Stimulated activated CD4-positive, alpha-beta T cell treated with anti-CD3 and anti-CD28 coated beads, Interleukin-12 subunit alpha, Interleukin-12 subunit beta, amount 100 ng/mL, for 48 hours (primary cell): ENCODE data around the gene GLDC.
"Not testable (repeated sequence)": the region's sequence is repeated elsewhere in the genome, so short reads cannot be mapped to it uniquely, and the experiment has no call there.

Source experiments
- DNase-seq, 3 donors: peaks; one replicate each; pipeline ENCODE4 v3.0.0-alpha.2; 2020; ENCODE audit warnings: low read depth in 2 of 3, low spot score in 1 of 3

GLDC gene

DNA sequence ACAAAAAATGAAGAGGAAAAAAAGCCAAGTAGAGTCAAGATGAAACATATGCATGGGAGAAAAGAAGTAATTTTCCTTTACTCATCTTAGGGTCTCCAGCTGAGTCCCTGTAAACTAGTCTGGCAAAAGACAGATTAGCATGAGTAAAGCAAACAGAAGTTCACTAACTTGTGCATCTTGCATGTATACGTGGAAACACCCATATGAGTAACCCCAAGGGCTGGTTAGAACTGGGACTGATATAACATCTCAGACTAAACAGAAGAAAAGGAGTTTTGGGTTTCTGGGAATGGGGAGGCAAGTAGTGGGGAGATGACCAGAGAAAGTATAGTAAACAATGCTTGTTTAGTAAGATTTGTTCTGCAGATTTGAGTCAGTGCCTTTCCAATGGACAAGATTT, 20.1 kb upstream of the GLDC start:
- DNase-seq, result no peak

DNA sequence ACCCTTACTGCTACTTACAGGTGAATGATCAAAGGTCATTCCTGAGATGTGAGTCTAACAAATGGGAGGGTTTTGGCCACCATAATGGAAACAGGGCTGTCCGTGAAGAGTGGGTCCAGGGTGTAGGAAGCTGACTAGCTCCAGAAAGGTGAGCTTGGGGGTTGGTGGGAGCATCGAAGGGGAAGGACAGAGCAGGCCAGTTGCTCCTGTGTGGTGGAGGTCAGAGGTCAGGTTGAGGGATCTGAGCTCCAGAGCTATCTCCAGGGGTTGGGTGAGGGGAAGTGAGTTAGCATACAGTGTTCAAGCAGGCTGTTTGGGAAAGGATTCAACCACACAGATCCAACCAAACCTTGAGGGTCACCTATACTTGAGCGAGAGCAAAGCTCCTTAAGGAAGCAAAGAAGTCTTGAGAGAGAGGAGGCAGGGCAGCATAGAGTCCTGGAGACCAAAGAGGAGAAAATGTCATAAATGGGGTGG, 18.7 kb upstream of the GLDC start:
- no peak for DNase-seq

DNA sequence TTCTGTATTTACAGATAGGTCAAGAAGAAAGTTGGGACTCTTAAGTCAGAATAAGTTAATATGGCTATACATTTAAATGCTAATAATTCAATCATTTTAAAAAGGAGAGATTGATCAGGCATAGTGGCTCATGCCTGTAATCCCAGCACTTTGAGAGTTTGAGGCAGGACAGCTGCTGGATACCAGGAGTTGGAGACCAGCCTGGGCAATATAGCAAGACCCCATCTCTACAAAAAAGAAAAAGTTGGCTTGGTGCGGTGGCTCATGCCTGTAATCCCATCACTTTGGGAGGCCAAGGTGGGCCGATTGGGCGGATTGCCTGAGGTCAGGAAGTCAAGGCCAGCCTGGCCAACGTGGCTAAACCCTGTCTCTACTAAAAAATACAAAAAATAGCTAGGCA, 15.0 kb upstream of the GLDC start:
- no peak for DNase-seq

DNA sequence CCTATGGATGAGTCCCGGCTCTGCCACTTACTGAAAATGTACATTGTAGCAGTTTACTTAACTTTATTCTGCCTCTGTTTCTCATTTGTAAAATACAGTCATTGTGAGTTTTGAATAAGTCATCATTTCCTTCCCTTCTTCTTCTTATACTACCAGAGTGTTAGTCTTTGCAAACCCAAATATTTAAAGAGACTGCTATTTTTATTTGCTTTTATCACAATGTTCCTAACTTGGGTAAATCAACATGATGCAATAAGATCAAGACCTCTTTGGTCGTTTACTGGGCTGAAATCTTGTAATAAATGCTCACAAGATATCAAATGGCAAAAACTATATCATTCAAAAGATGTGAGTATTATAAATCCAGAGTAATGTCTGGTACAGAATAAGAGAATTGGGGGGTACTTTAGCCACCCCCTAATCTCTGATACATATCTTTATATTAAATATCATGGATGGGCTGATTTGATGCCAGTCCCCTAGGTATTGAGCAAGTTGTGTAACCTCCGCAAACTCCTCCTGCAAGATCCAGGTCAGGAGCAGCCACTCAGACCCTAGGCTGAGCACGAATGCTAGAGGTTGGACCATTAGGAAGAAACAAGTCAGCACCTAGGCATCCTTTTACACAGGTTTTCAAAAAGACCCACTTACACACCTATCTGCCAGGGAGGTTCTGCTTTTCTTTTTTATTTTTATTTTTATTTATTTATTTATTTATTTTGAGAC, 13.3 kb upstream of the GLDC start:
- DNase-seq, result no peak

DNA sequence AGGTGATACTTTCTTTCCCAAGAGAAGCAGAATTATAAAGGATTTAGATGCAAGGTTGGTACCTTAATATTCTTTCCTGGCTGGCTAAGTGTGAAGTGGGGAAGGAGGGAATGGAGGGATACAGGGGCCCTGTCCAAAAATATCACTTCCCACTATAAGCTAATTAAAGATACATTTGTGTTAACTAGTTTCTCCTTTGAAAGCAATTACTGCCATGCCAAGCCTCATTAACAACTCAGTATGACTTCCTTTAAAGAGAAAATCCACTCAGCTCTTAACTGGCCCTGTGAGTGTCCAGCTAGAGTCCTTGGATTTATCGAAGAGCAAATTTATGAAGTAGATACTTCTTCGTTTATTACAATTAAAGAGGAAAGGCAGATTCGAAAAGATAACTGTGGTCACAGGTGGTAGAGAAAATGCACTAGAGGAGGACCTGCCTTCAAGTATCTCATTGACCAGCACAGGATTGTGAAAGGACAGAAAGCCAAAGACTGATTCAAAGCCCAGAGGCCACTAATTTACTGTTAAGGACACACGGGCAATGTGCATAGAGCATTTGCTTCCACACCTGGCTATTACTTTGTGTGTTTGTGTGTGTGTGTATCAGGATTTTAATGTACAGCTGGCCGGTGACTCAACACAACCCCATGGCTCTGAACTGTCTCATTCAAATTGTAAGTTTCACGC, 11.2 kb upstream of the GLDC start:
- no peak for DNase-seq

DNA sequence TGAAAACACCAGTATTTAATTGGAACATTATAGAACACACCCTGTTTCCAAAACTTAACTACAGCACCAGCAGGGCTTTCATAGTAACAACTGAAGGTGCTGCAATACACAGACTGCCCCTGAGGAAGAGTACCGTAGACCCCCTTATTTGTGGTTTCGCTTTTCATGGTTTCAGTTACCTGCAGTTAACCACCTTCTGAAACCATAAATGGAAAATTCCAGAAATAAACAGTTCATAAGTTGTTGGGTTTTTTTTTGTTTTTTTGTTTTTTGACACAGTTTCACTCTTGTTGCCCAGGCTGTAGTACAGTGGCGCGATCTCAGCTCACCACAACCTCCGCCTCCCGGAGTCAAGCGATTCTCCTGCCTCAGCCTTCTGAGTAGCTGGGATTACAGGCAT, 9.5 kb upstream of the GLDC start:
- DNase-seq, result no peak

DNA sequence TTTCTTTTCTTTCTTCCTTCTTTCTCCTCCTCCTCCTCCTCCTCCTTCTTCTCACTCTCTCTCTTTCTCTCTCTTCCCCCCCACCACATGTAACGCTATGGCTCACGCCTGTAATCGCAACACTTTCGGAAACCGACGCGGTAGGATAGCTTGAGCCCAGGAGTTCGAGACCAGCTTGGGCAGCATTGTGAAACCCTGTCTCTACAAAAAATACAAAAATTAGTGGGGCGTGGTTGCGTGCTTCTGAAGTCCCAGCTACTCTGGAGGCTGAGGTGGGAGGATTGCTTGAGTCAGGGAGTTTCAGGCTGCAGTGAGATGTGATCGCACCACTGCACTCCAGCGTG, 736 bp upstream of the GLDC start:
- peak; percentile 8 to 30 (median 9) for DNase-seq

DNA sequence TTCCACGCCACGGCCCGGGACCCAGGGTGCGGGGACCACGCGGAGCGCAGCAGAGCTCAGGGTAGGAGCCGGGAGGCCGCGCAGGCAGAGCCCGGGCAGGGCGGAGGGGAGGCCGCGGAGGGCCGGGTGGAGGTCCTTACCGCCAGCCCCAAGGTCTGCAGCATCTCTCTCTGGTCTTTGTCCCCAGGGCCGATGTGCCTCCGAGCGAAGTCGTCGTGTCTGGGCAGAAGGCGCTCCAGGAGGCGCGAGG, 499 bp downstream of the GLDC start:
- not testable (repeated sequence) for DNase-seq

DNA sequence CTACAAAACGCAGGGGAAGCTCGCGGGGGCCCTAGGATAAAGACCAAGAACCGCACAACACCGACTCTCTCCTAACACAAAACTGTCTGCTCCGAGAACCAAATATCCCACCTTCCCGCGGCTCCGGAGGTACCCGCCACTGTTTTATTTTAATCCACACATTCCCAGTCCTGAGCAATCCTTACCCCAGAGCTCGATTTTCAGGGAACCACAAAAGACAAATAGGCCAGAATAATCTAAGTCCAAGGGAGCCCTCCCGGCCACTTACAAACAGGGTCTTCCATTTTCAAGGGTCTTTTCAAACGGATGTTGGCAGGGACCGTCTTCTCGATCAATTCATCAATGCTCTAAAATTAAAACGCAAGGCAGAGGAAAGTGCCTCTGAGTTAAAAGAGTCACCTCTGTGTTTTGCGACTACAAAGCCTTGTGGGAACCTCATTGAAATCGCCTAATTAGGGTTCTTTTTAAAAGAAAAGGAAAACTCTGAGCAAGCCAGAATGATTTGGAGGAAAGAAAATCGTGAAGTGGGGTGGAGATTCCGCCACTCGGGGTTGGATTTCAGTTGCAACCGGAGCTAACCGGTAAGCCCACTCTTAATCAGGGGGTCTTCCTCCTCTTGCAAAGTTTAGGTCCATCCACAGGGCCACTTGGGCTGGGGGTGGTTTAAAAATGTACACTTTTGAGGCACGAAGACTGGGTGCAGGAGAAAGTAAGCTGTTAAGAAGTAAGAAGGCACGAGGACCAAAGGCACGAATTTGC, 1.0 kb downstream of the GLDC start:
- no peak for DNase-seq

DNA sequence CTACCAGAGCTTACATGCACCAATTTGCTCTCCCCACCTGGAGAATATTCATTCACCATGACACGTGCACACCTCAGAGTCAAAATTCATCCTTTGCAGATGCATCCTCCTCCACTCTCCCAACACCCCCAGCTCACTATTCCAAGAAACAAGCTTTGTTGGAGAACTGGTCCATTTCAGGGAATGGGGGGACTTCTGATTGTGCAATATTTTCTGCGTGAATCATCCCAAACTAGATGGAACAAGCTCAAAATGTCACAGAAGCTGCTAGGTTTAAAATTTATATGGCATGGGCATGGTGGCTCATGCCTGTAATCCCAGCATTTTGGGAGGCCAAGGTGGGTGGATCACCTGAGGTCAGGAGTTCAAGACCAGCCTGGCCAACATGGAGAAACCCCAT, 3.6 kb downstream of the GLDC start:
- no peak for DNase-seq

DNA sequence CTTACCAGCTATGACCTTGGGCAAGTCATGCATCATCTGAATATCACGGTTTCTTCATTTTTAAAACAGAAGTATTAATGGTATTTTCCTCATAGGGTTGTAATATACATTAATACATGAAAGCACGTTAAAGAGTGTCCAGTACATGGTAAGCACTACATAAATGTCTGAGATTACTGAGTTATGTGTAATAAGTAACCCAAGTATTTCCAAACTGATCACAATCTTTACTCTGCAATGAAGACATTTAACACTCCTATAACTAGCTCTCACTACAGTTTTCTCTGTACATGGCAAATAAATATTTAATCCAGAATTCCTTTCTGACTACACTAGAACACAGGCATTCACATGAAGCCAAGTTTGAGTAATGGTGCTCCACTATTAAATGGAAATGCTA, 4.0 kb downstream of the GLDC start:
- no peak for DNase-seq

DNA sequence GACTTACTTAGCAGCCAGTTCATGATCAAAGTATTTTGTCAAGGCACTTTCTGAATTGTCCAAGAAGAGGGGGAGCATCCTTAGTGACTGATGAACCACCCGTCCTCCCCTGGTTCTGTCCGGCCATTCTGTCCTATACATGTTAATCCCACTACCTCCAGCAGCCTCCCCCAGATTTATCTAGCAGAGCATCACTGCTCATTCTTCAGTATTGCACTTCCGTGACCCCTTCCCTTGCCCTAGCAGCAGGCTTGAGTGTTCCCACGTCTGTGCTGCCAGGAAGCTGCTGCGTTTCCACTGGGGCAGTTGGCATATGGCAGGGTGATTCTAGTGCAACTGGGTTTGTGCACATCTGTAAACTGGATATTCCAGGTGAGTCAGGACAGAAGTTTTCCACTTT, 4.5 kb downstream of the GLDC start:
- no peak for DNase-seq

DNA sequence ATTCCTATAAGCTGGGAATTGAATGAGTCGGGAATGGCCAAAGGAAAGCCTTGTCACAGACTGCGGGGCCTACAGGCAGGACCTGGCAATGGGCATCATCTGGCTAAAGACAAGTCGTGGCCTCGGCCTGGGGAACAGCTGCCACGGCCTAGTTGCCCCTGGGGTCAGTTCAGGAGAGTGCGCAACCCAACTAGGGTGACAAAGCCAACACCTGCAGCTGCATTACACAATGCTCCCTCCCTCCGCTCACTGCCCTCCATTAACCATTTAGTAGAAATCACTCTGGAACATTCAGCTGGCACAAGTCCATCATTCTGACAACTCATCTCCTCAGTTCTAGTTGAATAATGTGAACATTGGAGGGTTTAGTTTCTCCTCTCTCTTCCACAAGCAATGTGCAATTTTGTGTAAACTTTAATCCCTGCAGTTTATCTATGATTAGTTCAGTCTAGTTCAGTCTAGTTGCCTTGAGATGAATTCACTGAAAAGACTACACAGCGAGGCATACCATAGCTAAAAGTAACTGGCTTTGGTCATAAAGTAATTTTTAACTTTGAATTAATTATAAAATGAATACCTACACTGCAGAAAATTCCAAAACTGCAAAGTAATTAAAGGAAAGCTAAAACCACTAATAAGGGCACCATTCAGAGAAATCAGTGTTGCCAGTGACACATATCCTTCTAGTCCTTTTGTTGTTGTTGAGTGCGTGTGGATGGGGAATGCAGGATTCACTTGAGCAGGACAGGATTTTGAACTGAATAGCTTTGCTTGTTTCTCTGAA, 5.1 kb downstream of the GLDC start:
- DNase-seq, result no peak

DNA sequence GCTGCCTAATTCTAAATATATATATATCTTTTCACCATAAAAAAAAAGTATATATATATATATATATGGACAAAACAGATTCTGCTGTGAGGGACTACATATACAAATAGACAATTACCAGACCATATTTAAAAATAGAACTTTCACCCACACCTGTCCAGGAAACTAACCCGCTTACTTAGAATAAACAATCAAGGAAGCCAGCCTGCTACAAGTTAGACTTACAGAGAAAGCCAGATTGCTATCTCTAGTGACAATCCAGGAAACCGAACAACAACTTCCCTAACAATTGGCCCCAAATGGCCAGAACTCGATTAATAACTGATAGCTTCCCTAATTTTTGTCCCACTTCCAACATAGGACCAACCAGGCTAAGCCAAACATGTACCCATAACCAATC, 5.9 kb downstream of the GLDC start:
- no peak for DNase-seq

DNA sequence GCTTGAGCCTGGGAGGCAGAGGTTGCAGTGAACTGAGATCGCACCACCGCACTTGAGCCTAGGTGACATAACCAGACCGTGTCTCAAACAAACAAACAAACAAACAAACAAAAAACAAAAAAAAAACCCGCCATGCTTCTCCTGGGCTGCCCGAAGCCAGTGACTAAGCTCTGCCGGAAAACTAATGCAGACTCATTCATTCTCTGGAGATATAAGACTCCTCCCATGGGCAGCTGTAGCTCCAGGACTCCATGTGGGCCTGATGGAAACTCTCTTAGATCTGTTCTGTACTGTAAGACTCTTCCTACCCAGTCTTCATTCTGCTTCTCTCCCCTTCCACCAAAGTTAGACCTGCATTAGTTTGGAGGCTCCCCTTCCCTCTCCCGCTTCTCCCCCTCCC, 11.1 kb downstream of the GLDC start:
- DNase-seq, result no peak

DNA sequence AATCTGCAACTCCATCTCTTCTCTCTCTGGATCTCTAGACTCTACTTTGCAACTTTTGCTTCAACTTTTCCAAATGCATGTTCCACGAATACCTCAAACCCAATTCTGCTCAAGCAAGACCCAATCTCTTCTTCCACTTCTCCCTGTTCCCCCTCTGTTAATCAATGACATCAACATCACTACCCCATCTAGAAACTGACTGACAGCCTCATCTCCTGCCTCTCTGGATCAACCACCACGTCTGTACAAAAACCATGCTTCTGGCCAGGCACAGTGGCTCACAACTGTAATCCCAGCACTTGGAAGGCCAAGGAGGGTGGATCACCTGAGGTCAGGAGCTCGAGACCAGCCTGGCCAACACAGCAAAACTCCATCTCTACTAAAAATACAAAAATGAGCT, 12.2 kb downstream of the GLDC start:
- DNase-seq, result no peak

DNA sequence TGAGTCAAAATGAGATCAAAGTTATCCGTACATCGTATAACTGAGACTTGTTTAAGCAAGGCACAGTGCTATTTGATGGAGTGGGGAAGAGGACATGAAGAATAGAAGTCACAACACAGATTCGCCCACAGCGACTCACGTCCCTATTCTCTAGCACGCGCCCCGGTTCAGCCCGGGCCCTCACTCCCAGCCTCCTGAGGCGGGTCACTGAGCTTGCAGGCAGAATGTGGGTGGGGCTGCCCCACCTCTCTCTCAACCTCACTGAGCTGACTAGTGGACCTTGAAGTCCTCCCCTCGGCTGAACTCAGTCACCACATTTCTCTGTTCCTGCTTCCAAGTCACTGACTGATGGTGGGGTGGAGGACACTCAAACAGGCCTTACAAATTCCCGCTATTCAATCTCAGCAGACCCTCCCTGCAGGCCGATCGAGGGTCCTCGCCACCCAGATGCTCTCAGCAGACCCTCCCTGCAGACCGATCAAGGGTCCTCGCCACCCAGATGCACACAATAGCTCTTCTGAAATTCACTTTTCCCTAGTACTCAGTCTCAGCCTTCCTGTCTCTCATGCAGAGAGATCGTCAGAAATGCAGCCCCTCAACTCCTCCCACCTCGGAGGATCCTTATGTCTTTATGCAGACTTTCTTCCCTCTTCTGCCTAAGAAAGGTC, 12.9 kb downstream of the GLDC start:
- DNase-seq, result no peak

DNA sequence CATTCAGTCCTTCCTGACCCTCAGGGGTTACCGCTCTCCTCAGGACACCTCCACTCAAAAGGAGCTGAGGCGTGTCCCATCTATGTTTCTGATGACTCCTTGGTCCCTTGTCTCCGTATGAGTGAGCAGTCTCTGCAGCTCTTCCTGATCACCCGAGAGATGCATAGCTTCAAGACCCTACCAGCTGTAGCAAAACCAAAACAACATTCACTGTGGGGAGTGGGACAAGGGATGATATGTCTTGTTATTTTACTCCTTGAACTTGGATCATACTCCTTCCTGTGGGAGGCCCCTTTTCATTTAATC, 14.4 kb downstream of the GLDC start:
- DNase-seq, result no peak

DNA sequence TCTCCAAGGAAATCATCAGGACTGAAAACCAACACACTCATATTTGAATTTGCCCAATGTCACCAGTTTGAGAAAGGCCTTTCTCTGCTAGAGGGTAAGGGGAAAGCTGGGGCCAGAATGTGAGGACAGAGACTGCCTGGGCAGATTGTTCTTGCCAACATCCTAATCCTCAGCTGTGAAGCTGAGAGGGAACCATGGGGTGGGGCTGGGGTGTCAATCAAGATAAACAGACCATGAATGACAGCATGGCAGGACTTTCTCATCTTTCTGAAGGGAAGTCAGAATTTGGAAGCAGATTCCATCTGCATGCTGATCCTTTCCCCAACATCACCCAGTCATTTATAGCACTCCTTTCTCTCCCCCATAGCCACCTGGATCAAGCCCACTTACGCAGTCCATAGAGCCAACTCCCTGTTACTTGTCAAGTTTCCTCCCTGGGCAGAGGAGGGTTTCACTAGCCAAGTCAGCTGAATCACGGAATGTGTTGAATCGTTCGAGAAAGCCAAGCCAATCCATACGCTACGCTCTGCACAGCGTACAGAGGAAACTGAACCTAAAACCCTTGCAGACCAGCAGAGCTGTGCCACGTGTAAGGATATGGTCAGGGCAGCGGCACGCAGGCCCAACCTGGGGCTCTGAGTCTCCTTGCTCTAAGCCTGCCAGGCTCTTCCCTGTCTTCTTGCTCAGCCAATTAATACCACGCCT, 14.9 kb downstream of the GLDC start:
- no peak for DNase-seq

DNA sequence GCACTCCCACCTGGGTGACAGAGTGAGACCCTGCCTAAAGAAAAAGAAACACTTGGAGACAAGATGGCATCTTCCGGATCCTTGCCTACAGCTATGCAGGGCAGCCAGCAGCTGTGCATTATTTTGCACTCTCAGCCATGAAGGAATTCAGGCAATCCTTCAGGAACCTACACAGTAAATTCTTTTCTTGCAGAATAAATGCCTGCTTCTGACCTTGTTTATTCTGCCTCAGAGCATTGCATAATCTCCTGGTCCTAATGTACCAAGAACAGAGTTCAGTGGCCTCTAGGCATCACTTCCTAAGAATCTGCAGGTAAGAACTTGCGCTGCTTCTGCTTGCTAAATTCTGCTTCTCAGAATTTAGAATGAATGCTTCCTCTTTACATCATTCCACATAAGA, 16.8 kb downstream of the GLDC start:
- DNase-seq, result no peak

DNA sequence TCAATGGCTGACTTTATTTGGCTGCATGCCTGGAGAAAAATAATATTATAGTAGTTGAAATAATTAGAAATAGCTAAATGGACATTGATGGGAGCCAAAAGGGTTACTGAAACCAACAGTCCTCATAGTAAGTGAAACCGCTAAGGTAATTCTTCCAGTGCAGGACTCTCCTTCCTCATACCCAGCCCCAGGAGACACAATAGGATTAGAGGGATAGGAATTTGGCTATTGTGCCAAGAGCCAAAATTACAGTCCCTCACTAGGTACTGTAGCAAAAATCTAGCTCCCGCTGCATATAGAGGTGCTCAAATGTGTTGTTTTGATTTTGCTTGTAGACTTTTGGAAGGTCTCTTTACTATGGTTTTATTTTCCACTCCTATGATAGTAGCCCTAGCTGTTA, 20.2 kb downstream of the GLDC start:
- no peak for DNase-seq
